Pancreas (tissue), 10 donors: ENCODE data around the gene NCMAP. TPM values are rescaled to one million over a fixed set of nuclear protein-coding genes. Genes with fewer than 3 reads are reported as not detected.

Experiments
- ATAC-seq, 4 donors: fragments of 200-7000 bp; cut with Tn5 transposase; one replicate each; pipeline versions ENCODE4 v1.8.0 to v1.9.1; 2020; ENCODE audit warnings: mild to moderate bottlenecking in 4 of 4, moderate library complexity in 4 of 4
- DNase-seq, 6 donors: peaks; one replicate each; pipeline ENCODE4 v3.0.0-alpha.2; 2020
- FAIRE-seq: peaks from 2 replicates; lab custom pipeline; 2012; peaks lifted over from hg19 to GRCh38; lab: Jason Lieb, UNC
- H3K27ac ChIP-seq, 4 donors: fragments of 200-600 bp; sonication (generic); 1 replicate in 3 of 4; 2 replicates in 1 of 4; pipeline versions ENCODE4 v1.5.0 to v1.8.0; 2020
- H3K27me3 ChIP-seq, 4 donors: fragments of 200-600 bp; one replicate each; pipeline ENCODE4 v1.8.0; 2021
- H3K36me3 ChIP-seq, 3 donors: fragments of 200-600 bp; sonication (generic) in 1 of 3; one replicate each; pipeline versions ENCODE4 v1.5.0 to v1.8.0; 2020 to 2021
- H3K4me1 ChIP-seq, 3 donors: fragments of 200-600 bp; one replicate each; pipeline ENCODE4 v1.8.0; 2021
- H3K4me3 ChIP-seq, 4 donors: fragments of 200-600 bp; sonication (generic) in 2 of 4; one replicate each; pipeline versions ENCODE4 v1.5.0 to v1.8.0; 2020 to 2021
- H3K9me3 ChIP-seq, 4 donors: fragments of 200-600 bp; one replicate each; pipeline ENCODE4 v1.8.0; 2021
- CTCF ChIP-seq, 4 donors: fragments of 200-600 bp; sonication (generic) in 3 of 4; IDR thresholded peaks; one replicate each; pipeline versions ENCODE4 v1.5.0 to v1.8.0; 2021; ENCODE audit warnings: antibody characterized with exemption in 4 of 4
- WGBS, 2 donors: extraction: QIAGEN DNeasy Blood & Tissue Kit; methylation state at CpG; one replicate each; pipeline ENCODE4 v1.1.7; 2013; 5-methylcytosine and 5-hydroxymethylcytosine counted together
- intact Hi-C, 3 donors: fragments of 100-400 bp; cut with DNase I; formaldehyde crosslinking; loops; one replicate each; pipeline versions ENCODE4 v1.11.1 to v1.14.2; 2022
- polyA plus RNA-seq, 2 donors: library from polyadenylated mRNA; stranded (reverse); fragments of 200-250 nt; gene quantifications; one replicate each; pipeline ENCODE4 v1.2.3, GENCODE V29; 2013
- total RNA-seq, 6 donors: library from RNA; stranded (reverse); fragmentation: NEBNext Ultra II Directional in 4 of 6; extraction: Animal tissue kit (Norgen Biotek cat#: 25700) in 4 of 6; gene quantifications; one replicate each; pipeline versions ENCODE4 v1.2.1 to v1.2.4, GENCODE V29; 2021 to 2023
- donor health status: healthy with polysubstance abuse.
- donor health status: DM: no; HTN: no; CAD: no; lungs with moderate emphysema.
- donor health status: DM: no; HTN: no; CAD: no.
- donor health status: control.
- donor health status: control.
- donor health status: Bipolar disorder and iron deficiency.
- donor health status: DM: yes; HTN: yes; CAD: no.
- donor health status: DM: no; HTN: no; CAD: no.
- donor health status: DM: no; HTN: no; CAD: no.
- donor health status: DM: yes; HTN: yes; CAD: no.

NCMAP gene
- total and polyA plus RNA-seq, 8 donors: 6.3 to 24.7 (median 9.6) TPM

DNA sequence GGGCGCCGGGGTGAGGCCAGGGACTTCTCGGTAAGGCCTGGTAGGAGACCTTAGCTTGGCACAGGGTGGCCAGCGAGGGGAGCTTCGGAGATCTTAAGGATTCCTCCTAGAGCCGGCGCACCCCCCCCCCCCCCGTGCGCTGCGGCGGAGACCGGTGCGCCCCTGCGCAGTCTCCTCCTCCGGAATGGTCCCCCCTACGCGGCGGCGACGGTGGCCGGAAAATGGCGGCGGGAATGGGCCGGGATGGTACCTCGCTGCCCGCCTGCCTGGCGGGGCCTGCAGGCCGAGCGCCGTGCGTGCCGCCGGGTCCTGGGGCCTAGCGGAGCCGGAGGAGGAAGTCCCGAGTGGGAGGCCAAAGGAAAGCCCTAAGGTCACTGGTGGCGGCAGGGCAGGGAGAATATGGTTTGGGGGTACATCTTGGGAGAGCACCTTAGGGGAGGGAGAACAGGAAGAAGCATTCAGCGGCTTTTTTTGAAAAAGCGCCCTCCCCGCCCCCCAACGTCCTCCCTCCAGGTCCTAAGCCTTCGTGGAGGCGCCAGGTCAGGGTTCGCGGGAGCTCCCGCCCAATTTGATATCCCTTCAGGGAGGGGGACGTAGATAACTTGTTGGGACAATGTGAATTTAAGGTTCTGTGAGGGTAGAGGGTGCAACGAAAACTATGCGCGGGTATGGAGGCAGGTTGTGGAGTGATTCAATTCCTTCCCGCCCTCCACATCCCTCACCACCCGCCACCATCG is 87.6 kb downstream of the NCMAP start:
- H3K9me3 ChIP-seq: no peaks in the 10 kb centered on the region
- no peak for TF ChIP-seq CTCF (IDR thresholded peaks at IDR 0.05)
- intact Hi-C loops: no loop called here
- H3K4me1 ChIP-seq: peaks cover 8 to 21% (median 14%) of the 10 kb centered on the region in 3 donors
- DNase-seq: peak in 4 of 6 donors; percentile 43 to 79 (median 72)
- WGBS, 2 donors: 0% methylated on average over 42 to 52 of the region's 53 CpGs
- peak overlapping the region; percentile 75 to 100 (median 83) for H3K27ac ChIP-seq
- H3K27me3 ChIP-seq: no peaks in the 10 kb centered on the region
- ATAC-seq: peak; percentile 9 to 22 (median 15)
- peak overlapping the region; percentile 66 to 91 (median 86) for H3K4me3 ChIP-seq
- peaks cover 0 to 20% (median 15%) of the 10 kb centered on the region in 3 donors for H3K36me3 ChIP-seq
- no peak for FAIRE-seq

GRCh38 chr1:24644100-24644384 is 88.2 kb downstream of the NCMAP start:
- intact Hi-C loops: no loop called here

DNA sequence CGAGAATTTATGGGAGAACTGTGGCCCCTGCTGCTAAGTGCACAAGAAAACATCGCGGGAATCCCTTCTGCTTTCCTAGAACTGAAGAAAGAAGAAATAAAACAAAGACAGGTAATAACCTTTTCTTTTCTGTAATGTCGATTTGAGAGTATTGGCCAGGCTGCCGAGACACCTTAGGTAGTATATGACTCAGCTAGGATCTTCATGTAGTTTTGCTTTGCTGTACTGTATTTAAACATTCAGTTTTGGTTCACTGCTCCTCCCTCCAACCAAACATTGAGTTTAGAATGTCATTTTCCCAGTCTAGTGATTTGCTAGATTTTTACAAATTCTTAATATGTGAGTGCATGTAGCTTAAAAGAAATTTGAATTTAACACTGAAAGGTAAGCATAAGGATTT is 93.0 kb downstream of the NCMAP start:
- H3K36me3 ChIP-seq: peaks cover 12 to 74% (median 57%) of the 10 kb centered on the region in 3 donors
- H3K4me3 ChIP-seq: no peak overlapping the region
- FAIRE-seq (no peak), ATAC-seq (no peak), DNase-seq (no peak)
- no peaks in the 10 kb centered on the region for H3K27me3 ChIP-seq
- peaks cover 8 to 14% (median 8%) of the 10 kb centered on the region in 3 donors for H3K4me1 ChIP-seq
- no peak for TF ChIP-seq CTCF (IDR thresholded peaks at IDR 0.05)
- WGBS, 2 donors: 95% methylated on average over 5 of the region's 5 CpGs
- H3K9me3 ChIP-seq: no peaks in the 10 kb centered on the region
- intact Hi-C loops: no loop called here
- no peak overlapping the region for H3K27ac ChIP-seq

More at GRCh38 chr1:24644100-24644384, 88.2 kb downstream of the NCMAP start:
- no peaks in the 10 kb centered on the region for H3K27me3 ChIP-seq
- peak overlapping the region in 3 of 4 donors; percentile 75 to 100 (median 85) for H3K27ac ChIP-seq
- WGBS, 2 donors: 0 to 1% methylated on average over 9 of the region's 9 CpGs
- peaks cover 8 to 21% (median 14%) of the 10 kb centered on the region in 3 donors for H3K4me1 ChIP-seq
- no peak for FAIRE-seq
- H3K4me3 ChIP-seq: peak overlapping the region; percentile 66 to 91 (median 86)
- peaks cover 0 to 25% (median 16%) of the 10 kb centered on the region in 3 donors for H3K36me3 ChIP-seq
- no peaks in the 10 kb centered on the region for H3K9me3 ChIP-seq
- TF ChIP-seq CTCF (IDR thresholded peaks at IDR 0.05): no peak
- DNase-seq: peak in 1 of 6 donors; percentile 60
- ATAC-seq: no peak

- no peak for TF ChIP-seq CTCF (IDR thresholded peaks at IDR 0.05)
- Histone ChIP-seq H3K27me3 (no peaks in the 10 kb centered on the region), H3K36me3 (peaks cover 15 to 96% (median 74%) of the 10 kb centered on the region in 3 donors), H3K9me3 (no peaks in the 10 kb centered on the region), H3K4me1 (peaks cover 2 to 13% (median 4%) of the 10 kb centered on the region in 3 donors), H3K4me3 (no peak overlapping the region), H3K27ac (no peak overlapping the region)
- ATAC-seq (no peak), FAIRE-seq (no peak), DNase-seq (no peak)
- 92 to 94% methylated on average over 13 of the region's 13 CpGs for WGBS, 2 donors
- intact Hi-C loops: no loop called here
Measured at GRCh38 chr1:24652382-24652781, 96.5 kb downstream of the NCMAP start.

GRCh38 chr1:24654010-24654409 is 98.1 kb downstream of the NCMAP start:
- ATAC-seq: no peak
- no peak for DNase-seq
- TF ChIP-seq CTCF (IDR thresholded peaks at IDR 0.05): no peak
- no peak for FAIRE-seq
- intact Hi-C loops: no loop called here
- 95 to 98% methylated on average over 3 of the region's 3 CpGs for WGBS, 2 donors
- Histone ChIP-seq H3K4me1 (peaks cover 4 to 14% (median 7%) of the 10 kb centered on the region in 3 donors), H3K36me3 (peaks cover 15 to 80% (median 70%) of the 10 kb centered on the region in 3 donors), H3K27me3 (no peaks in the 10 kb centered on the region), H3K27ac (no peak overlapping the region), H3K4me3 (no peak overlapping the region), H3K9me3 (no peaks in the 10 kb centered on the region)
